Activated CD8-positive, alpha-beta memory T cell treated with anti-CD3 and anti-CD28 coated beads, Interleukin-2, amount 10 ng/mL, durations not matched to agents 7 days and 5 days (primary cell): ENCODE data around the gene ZNF28. TPM values are rescaled to one million over a fixed set of nuclear protein-coding genes. Genes with fewer than 3 reads are reported as not detected.
"Not testable (repeated sequence)": the region's sequence is repeated elsewhere in the genome, so short reads cannot be mapped to it uniquely, and the experiment has no call there.

Source experiments
- ATAC-seq: fragments of 150-1000 bp; cut with Tn5 transposase; one replicate; pipeline ENCODE4 v1.10.0; 2021; ENCODE audit warnings: moderate library complexity
- CTCF ChIA-PET: fragments of 350-600 bp; sonication (Branson Sonifier 250); formaldehyde crosslinking; loops from one replicate; lab custom pipeline; 2021; ENCODE audit warnings: antibody characterized with exemption; lab: Charles Lee
- DNase-seq: peaks from one replicate; pipeline ENCODE4 v3.0.0-alpha.2; 2020
- H3K27ac Mint-ChIP-seq: one replicate; pipeline ENCODE4 v1.8.0; 2021; ENCODE audit warnings: mild to moderate bottlenecking, mixed read lengths
- H3K27me3 Mint-ChIP-seq: one replicate; pipeline ENCODE4 v1.8.0; 2021; ENCODE audit warnings: mixed read lengths
- H3K36me3 Mint-ChIP-seq: one replicate; pipeline ENCODE4 v1.8.0; 2021; ENCODE audit warnings: mild to moderate bottlenecking, mixed read lengths
- H3K4me1 Mint-ChIP-seq: one replicate; pipeline ENCODE4 v1.8.0; 2021; ENCODE audit warnings: mixed read lengths
- H3K4me3 Mint-ChIP-seq: one replicate; pipeline ENCODE4 v1.8.0; 2021; ENCODE audit warnings: mild to moderate bottlenecking, moderate library complexity, mixed read lengths
- H3K9me3 Mint-ChIP-seq: one replicate; pipeline ENCODE4 v1.8.0; 2022; ENCODE audit warnings: low read depth, mixed read lengths
- total RNA-seq, 2 experiments: library from RNA; stranded (reverse); gene quantifications; one replicate each; pipeline ENCODE4 v1.2.3, GENCODE V29; 2021

The ZNF28 gene
- total RNA-seq, 2 experiments from 2014 or later: 15.5 to 18.6 TPM

DNA sequence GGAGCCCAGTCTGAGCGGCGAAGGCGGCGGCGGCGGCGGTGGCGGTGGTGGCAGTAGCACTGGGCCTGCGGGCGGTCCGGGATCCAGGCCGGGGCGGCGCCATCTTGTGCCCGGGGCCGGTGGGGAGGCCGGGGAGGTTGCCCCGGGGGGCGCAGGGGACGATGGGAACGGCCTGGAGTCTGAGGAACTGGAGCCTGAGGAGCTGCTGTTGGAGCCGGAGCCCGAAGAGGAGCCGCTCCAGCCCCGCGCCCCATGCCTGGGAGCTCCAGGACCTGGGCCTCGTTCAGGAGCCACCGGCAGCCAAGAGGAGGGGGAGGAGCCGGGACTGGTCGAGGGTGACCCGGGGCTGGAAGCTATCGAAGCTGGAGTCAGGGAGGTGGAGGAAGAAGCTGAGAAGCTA is 11.6 kb downstream of the ZNF28 start:
- H3K27ac Mint-ChIP-seq: no peak overlapping the region
- peaks cover 71% of the 10 kb centered on the region for H3K36me3 Mint-ChIP-seq
- H3K4me1 Mint-ChIP-seq: no peaks in the 10 kb centered on the region
- CTCF ChIA-PET: no interaction called here
- H3K4me3 Mint-ChIP-seq: no peak overlapping the region
- ATAC-seq (no peak), DNase-seq (no peak)
- H3K9me3 Mint-ChIP-seq: peaks cover 4% of the 10 kb centered on the region
- H3K27me3 Mint-ChIP-seq: no peaks in the 10 kb centered on the region

DNA sequence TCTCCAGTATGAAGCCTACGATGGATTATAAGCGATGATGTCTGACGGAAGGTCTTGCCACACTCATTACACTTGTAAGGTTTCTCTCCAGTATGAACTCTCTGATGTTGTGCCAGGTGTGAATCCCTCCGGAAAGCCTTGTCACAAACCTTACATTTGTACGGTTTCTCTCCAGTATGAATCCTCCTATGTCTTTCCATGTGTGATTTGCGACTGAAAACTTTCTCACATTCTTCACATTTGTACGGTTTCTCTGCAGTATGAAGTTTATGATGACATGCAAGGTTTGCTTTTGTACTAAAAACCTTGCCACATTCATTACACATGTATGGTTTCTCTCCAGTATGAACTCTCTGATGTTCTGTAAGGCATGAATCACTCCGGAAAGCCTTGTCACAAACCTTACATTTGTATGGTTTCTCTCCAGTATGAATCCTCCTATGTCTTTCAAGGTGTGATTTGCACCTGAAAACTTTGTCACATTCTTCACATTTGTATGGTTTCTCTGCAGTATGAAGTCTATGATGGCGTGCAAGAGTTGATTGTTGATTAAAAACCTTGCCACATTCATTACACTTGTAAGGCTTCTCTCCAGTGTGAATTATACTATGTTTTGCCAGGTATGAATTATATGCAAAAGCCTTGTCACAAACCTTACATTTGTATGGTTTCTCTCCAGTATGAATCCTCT is 21.3 kb downstream of the ZNF28 start:
- Mint-ChIP-seq H3K36me3 (peaks cover 84% of the 10 kb centered on the region), H3K9me3 (peaks cover 61% of the 10 kb centered on the region)
- H3K4me1 Mint-ChIP-seq, H3K27me3 Mint-ChIP-seq, ATAC-seq, CTCF ChIA-PET, DNase-seq, H3K4me3 Mint-ChIP-seq, H3K27ac Mint-ChIP-seq: not testable (repeated sequence)

DNA sequence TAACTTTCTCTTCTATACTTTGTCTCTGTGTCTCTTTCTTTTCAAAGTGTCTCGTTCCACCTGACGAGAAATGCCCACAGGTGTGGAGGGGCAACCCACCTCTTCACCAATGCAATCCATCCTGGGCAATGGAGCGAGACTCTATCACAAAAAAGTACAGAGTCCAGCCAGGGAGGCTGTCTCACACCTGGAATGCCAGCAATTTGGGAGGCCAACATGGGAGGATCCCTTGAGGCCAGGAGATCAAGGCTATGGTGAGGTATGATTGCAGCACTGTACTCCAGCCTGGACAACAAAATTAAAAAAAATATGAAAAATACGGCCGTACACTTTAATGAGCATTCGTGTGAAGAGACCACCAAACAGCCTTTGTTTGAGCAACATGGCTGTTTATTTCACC is 32.0 kb downstream of the ZNF28 start:
- Mint-ChIP-seq H3K4me1 (peaks cover 19% of the 10 kb centered on the region), H3K9me3 (peaks cover 31% of the 10 kb centered on the region), H3K4me3 (no peak overlapping the region), H3K27ac (no peak overlapping the region), H3K27me3 (no peaks in the 10 kb centered on the region), H3K36me3 (peaks cover 23% of the 10 kb centered on the region)
- ATAC-seq (no peak), DNase-seq (no peak)
- CTCF ChIA-PET: no interaction called here

DNA sequence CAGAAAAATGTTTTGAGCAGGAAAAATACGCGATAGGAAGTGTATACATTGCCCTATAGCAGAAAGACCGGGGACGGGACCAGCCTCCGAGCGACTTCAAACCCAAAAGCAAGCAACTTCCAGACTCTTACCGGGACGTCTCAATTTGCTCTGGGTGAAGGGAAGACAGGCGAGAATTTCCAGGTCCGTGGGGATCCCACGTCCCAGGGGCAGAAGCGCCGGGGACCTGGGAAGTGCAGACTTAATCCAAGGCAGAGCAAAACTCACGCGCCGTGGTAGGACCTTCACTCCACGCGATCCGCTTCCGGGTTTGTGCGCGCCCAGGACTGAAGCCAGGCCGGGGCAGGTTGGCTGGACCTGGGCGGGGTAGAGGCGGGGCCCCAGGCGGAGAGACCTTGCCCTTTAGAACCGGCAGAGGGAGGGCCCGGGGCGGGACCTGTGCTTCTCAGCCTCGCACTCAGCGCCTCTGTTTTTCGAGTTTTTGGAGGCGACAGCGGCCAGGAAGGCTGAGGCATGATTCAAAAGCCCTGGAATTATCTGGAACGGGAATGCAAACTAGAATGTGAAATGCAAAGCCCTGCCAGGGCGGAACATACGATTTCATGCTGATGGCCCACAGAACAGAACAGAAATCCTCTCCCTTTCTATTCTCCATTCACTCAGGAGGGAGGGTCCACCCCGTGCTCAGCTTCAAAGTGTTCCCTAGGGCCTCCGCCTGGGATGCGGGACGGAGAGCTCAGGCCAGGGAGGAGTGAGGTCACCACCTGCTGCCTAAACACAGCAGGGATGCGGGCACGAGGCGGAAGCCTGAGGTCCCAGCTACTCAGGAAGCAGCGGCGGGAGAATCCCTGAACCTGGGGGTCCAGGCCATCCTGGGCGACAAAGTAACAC is 34.7 kb downstream of the ZNF28 start, which contains the start of gene ZNF600:
Gene ZNF600 (minus strand): TSS at position 328 of the 891 bp plus-strand sequence. CDS start 7,903 bp downstream, outside the sequence.
- peaks cover 24% of the 10 kb centered on the region for H3K4me1 Mint-ChIP-seq
- H3K27me3 Mint-ChIP-seq, CTCF ChIA-PET: not testable (repeated sequence)
- H3K4me3 Mint-ChIP-seq: peak within 1 kb of the TSS; percentile 92
- peaks cover 39% of the 10 kb centered on the region for H3K36me3 Mint-ChIP-seq
- DNase-seq: peak; percentile 94
- peak; percentile 99 for ATAC-seq
- H3K9me3 Mint-ChIP-seq: peaks cover 12% of the 10 kb centered on the region
- H3K27ac Mint-ChIP-seq: peak within 1 kb of the TSS; percentile 84

DNA sequence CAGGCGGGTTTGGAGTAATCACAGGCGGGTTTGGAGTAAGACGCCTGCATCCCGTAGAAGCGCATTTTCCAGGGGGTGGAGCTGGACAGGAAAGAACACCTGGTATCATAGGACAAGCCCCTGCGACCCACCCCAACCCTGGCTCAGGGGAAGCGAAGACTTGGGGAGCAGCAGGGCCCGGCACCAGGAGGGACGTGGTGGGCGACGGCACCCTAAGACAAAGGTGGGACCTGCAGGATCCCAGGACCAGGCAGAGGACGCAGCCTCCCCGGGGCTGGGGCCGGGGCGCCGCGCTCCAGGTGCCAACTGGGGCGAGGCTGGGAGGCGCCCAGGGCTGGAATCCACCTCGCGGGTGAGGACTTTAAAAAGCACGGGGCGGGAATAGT is 35.4 kb downstream of the ZNF28 start:
- H3K4me1 Mint-ChIP-seq: peaks cover 24% of the 10 kb centered on the region

DNA sequence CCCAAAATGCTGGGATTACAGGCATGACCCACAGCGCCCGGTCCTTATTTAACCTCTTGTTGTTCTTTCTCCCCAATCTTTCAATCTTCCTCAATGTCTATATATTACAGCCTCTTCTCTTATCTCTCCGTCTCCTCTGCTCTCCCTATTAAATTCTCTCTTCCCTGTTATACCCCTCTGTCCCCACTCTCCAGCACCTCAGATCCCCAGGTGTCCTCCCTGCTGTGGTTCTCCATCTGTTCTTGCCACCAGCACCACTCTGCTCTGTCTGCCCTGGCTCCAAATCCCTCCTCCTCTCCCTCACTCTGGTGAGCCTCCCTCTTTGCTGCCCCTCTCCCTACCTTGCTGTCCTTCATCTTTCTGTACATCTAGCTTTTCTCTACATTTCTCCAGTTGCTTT is 35.9 kb downstream of the ZNF28 start:
- H3K4me3 Mint-ChIP-seq: peak overlapping the region; percentile 92
- DNase-seq (no peak), ATAC-seq (no peak)
- CTCF ChIA-PET: no interaction called here
- H3K36me3 Mint-ChIP-seq: peaks cover 49% of the 10 kb centered on the region
- H3K9me3 Mint-ChIP-seq: peaks cover 8% of the 10 kb centered on the region
- H3K4me1 Mint-ChIP-seq: peaks cover 24% of the 10 kb centered on the region
- no peaks in the 10 kb centered on the region for H3K27me3 Mint-ChIP-seq
- H3K27ac Mint-ChIP-seq: peak overlapping the region; percentile 3

More for the DNA sequence above, 35.4 kb downstream of the ZNF28 start:
- Mint-ChIP-seq H3K36me3 (peaks cover 46% of the 10 kb centered on the region), H3K9me3 (peaks cover 7% of the 10 kb centered on the region), H3K27ac (peak overlapping the region; percentile 84), H3K27me3 (no peaks in the 10 kb centered on the region), H3K4me3 (peak overlapping the region; percentile 92)
- DNase-seq: no peak
- ATAC-seq: peak; percentile 20
- CTCF ChIA-PET: no interaction called here

DNA sequence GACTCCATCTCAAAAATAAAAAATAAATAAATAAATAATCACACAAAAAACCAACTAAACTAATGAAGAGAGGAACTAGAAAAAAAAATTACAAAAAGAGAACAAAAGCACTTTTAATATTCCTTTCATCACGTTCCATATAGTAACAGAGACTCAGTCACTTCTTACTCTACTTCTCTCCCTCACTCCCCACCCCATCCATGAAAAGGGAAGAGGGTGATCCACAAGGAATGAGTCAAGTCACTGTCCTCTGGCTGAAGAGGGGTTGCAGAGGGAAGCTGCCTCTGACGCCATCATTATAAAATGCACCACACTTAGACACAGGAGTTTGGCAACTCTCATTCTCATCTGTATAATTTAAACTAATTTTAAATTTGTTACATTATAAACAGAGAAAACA is 38.6 kb downstream of the ZNF28 start:
- H3K4me3 Mint-ChIP-seq, ATAC-seq, DNase-seq, CTCF ChIA-PET, H3K27me3 Mint-ChIP-seq, H3K27ac Mint-ChIP-seq: not testable (repeated sequence)
- Mint-ChIP-seq H3K4me1 (peaks cover 42% of the 10 kb centered on the region), H3K9me3 (peaks cover 17% of the 10 kb centered on the region), H3K36me3 (peaks cover 73% of the 10 kb centered on the region)

DNA sequence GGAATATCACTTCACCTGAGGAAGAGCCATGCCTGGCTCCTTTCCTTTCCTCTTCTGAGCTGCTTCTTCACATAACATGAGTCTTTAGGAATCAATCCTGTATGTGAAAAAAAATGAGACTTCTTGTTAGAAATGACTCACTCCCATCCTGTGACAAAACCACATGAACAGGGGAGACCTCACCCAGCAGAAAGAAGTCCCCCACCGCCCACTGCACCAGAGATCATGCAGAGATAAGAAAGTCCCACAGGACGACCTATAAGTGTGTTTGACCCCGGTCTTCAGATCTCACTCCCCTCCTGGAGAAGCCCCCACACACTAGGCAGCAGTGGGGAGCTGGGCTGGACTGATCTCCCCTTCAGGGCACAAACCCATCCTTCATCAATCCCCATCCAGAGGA is 42.6 kb downstream of the ZNF28 start:
- peak; percentile 48 for DNase-seq
- ATAC-seq: peak; percentile 42
- Mint-ChIP-seq H3K9me3 (peaks cover 18% of the 10 kb centered on the region), H3K36me3 (peaks cover 89% of the 10 kb centered on the region), H3K4me3 (no peak overlapping the region), H3K27ac (peak overlapping the region; percentile 9), H3K4me1 (peaks cover 22% of the 10 kb centered on the region), H3K27me3 (no peaks in the 10 kb centered on the region)
- CTCF ChIA-PET: no interaction called here

DNA sequence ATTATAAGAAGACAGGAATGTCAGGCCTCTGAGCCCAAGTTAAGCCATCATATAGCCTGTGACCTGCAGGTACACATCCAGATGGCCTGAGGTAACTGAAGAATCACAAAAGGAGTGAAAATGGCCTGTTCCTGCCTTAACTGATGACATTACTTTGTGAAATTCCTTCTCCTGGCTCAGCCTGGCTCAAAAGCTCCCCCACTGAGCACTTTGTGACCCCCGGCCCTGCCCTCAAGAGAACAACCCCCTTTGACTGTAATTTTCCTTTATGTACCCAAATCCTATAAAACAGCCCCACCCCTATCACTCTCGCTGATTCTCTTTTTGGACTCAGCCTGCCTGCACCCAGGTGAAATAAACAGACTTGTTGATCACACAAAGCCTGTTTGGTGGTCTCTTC is 65.0 kb downstream of the ZNF28 start:
- ATAC-seq, DNase-seq, H3K36me3 Mint-ChIP-seq, CTCF ChIA-PET, H3K27me3 Mint-ChIP-seq, H3K27ac Mint-ChIP-seq, H3K4me3 Mint-ChIP-seq, H3K4me1 Mint-ChIP-seq: not testable (repeated sequence)
- H3K9me3 Mint-ChIP-seq: peaks cover 17% of the 10 kb centered on the region

DNA sequence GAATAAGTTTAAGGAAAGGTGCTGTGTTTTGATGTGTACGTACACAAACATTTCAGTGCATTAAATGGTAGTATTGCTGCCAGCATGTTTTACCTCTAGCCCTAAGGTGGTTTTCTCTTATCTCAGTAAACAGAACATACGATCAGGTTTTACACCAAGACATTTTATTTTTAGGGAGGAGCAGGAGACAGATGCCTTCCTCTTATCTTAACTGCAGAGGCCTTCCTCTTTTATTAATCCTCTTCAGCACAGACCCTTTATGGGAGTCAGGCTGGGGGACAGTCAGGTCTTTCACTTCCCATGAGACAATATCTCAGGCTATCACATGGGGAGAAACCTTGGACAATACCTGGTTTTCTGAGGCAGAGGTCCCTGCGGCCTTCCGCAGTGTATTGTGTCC is 71.7 kb downstream of the ZNF28 start:
- no peak for DNase-seq
- Mint-ChIP-seq H3K27ac (no peak overlapping the region), H3K9me3 (peaks cover 10% of the 10 kb centered on the region), H3K27me3 (no peaks in the 10 kb centered on the region), H3K4me1 (no peaks in the 10 kb centered on the region), H3K36me3 (no peaks in the 10 kb centered on the region), H3K4me3 (no peak overlapping the region)
- no peak for ATAC-seq
- CTCF ChIA-PET: no interaction called here

DNA sequence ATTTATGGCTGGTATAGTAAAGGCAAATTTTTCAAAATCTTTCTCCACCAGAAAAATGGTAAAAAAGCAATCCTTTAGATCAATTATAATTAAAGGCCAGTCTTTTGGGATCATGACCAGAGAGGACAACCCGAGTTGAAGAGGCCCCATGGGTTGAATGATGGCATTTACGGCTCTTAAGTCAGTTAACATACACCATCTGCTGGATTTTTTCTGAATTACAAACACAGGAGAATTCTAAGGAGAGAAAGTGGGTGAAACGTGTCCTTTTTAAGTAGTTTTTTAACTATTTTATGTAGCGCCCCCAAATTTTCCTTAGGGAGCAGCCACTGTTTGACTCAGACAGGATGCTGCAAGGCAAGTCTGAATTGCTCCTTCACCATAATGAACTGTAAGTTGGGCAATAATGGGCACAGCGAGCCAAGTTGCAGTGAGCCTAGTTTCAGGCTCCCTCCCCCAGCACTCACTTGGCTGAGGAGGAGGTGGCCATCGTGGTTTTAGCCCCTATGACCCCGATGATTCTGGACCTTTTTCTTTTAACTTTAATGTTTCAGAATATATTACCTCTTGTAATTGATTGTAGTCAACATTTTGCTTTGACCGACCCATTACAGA is 73.0 kb downstream of the ZNF28 start:
- no peaks in the 10 kb centered on the region for H3K27me3 Mint-ChIP-seq
- CTCF ChIA-PET: no interaction called here
- H3K36me3 Mint-ChIP-seq: no peaks in the 10 kb centered on the region
- H3K4me3 Mint-ChIP-seq: no peak overlapping the region
- no peaks in the 10 kb centered on the region for H3K4me1 Mint-ChIP-seq
- H3K9me3 Mint-ChIP-seq: peaks cover 15% of the 10 kb centered on the region
- no peak for DNase-seq
- H3K27ac Mint-ChIP-seq: no peak overlapping the region
- no peak for ATAC-seq
